ENCODE results near the gene TREML4.
"Not testable (repeated sequence)": the region's sequence is repeated elsewhere in the genome, so short reads cannot be mapped to it uniquely, and the experiment has no call there.

TREML4 gene

GRCh38 chr6:41208439-41209106 lies 19.6 kb upstream of the TREML4 start:
- DNase-seq (ENCODE audit: low spot score) = no peak

GRCh38 chr6:41209547-41210320 lies 18.4 kb upstream of the TREML4 start:
- DNase-seq (ENCODE audit: low spot score) = no peak

- DNase-seq (ENCODE audit: low spot score) = no peak
Measured at GRCh38 chr6:41214559-41215238, 13.4 kb upstream of the TREML4 start.

- no peak for DNase-seq (ENCODE audit: low spot score)
Measured at GRCh38 chr6:41215777-41216176, 12.4 kb upstream of the TREML4 start.

- DNase-seq (ENCODE audit: low spot score) = no peak
Measured at GRCh38 chr6:41216616-41217015, 11.5 kb upstream of the TREML4 start.

GRCh38 chr6:41222045-41222444 lies 6.1 kb upstream of the TREML4 start:
- DNase-seq (ENCODE audit: low spot score) = no peak

GRCh38 chr6:41222513-41222912 lies 5.6 kb upstream of the TREML4 start:
- DNase-seq (ENCODE audit: low spot score) = no peak

- no peak for DNase-seq (ENCODE audit: low spot score)
Measured at GRCh38 chr6:41224800-41225199, 3.3 kb upstream of the TREML4 start.

GRCh38 chr6:41226752-41227151 lies 1.4 kb upstream of the TREML4 start:
- no peak for DNase-seq (ENCODE audit: low spot score)

- no peak for DNase-seq (ENCODE audit: low spot score)
Measured at GRCh38 chr6:41228616-41229015, 467 bp downstream of the TREML4 start.

- DNase-seq (ENCODE audit: low spot score) = no peak
Measured at GRCh38 chr6:41229721-41230120, 1.6 kb downstream of the TREML4 start.

GRCh38 chr6:41231246-41231645 lies 3.1 kb downstream of the TREML4 start:
- no peak for DNase-seq (ENCODE audit: low spot score)

- no peak for DNase-seq (ENCODE audit: low spot score)
Measured at GRCh38 chr6:41232667-41233066, 4.5 kb downstream of the TREML4 start.

- DNase-seq (ENCODE audit: low spot score) = no peak
Measured at GRCh38 chr6:41236276-41236675, 8.1 kb downstream of the TREML4 start.

GRCh38 chr6:41237128-41237527 lies 9.0 kb downstream of the TREML4 start:
- DNase-seq (ENCODE audit: low spot score) = no peak

- DNase-seq (ENCODE audit: low spot score) = no peak
Measured at GRCh38 chr6:41239467-41240159, 11.5 kb downstream of the TREML4 start.

- not testable (repeated sequence) for DNase-seq (ENCODE audit: low spot score)
Measured at GRCh38 chr6:41246529-41246928, 18.4 kb downstream of the TREML4 start.

GRCh38 chr6:41247288-41247865 lies 19.2 kb downstream of the TREML4 start:
- DNase-seq (ENCODE audit: low spot score) = no peak

- no peak for DNase-seq (ENCODE audit: low spot score)
Measured at GRCh38 chr6:41247882-41248705, 19.9 kb downstream of the TREML4 start.

- no peak for DNase-seq (ENCODE audit: low spot score)
Measured at GRCh38 chr6:41252401-41253169, 24.4 kb downstream of the TREML4 start.
